GM23338 (cell line): ENCODE data around the gene PRR35. TPM values are rescaled to one million over a fixed set of nuclear protein-coding genes. Genes with fewer than 3 reads are reported as not detected.

Experiments
- ATAC-seq: fragments of 200-7000 bp; cut with Tn5 transposase; 3 replicates; pipeline ENCODE4 v1.9.1; 2020
- DNase-seq: peaks from one replicate; pipeline ENCODE4 v3.0.0-alpha.2; 2015; ENCODE audit warnings: low spot score
- H2AFZ ChIP-seq: fragments of 200-600 bp; sonication (generic); 2 replicates; pipeline ENCODE4 v1.8.0; 2016; ENCODE audit warnings: antibody characterized with exemption, mild to moderate bottlenecking, moderate library complexity
- H3F3A ChIP-seq: fragments of 200-600 bp; sonication (generic); replicated peaks from 2 replicates; pipeline ENCODE4 v1.8.0; 2017; ENCODE audit warnings: antibody characterized with exemption, mixed run types, low read depth
- H3K27ac ChIP-seq: fragments of 200-600 bp; sonication (generic); 2 replicates; pipeline ENCODE4 v1.6.1; 2016; ENCODE audit warnings: low read depth
- H3K27me3 ChIP-seq: fragments of 200-600 bp; sonication (generic); 2 replicates; pipeline ENCODE4 v1.8.0; 2016; ENCODE audit warnings: mild to moderate bottlenecking, mixed run types, moderate library complexity; ENCODE audit not compliant: insufficient read depth
- H3K36me3 ChIP-seq: fragments of 200-600 bp; sonication (generic); 2 replicates; pipeline ENCODE4 v1.8.0; 2016; ENCODE audit warnings: mild to moderate bottlenecking; ENCODE audit not compliant: insufficient read depth
- H3K4me1 ChIP-seq: fragments of 200-600 bp; sonication (generic); 2 replicates; pipeline ENCODE4 v1.8.0; 2016; ENCODE audit warnings: mild to moderate bottlenecking, moderate library complexity; ENCODE audit not compliant: insufficient read depth
- H3K4me2 ChIP-seq: fragments of 200-600 bp; sonication (generic); 2 replicates; pipeline ENCODE4 v1.7.1; 2017; ENCODE audit warnings: mixed run types
- H3K4me3 ChIP-seq: fragments of 200-600 bp; sonication (generic); 2 replicates; pipeline ENCODE4 v1.6.1; 2016; ENCODE audit warnings: mixed run types
- H3K79me2 ChIP-seq: fragments of 200-600 bp; sonication (generic); replicated peaks from 2 replicates; pipeline ENCODE4 v1.8.0; 2017; ENCODE audit warnings: mild to moderate bottlenecking; ENCODE audit not compliant: insufficient read depth
- H3K9me2 ChIP-seq: fragments of 200-600 bp; sonication (generic); 2 replicates; pipeline ENCODE4 v1.8.0; 2017; ENCODE audit not compliant: insufficient read depth
- H4K20me1 ChIP-seq: fragments of 200-600 bp; sonication (generic); replicated peaks from 2 replicates; pipeline ENCODE4 v1.8.0; 2017; ENCODE audit warnings: mild to moderate bottlenecking; ENCODE audit not compliant: insufficient read depth
- H3K27ac Mint-ChIP-seq: 2 replicates; pipeline ENCODE4 v1.8.0; 2020; ENCODE audit warnings: inconsistent platforms, mild to moderate bottlenecking, moderate library complexity, mixed read lengths
- H3K27me3 Mint-ChIP-seq: 3 replicates; pipeline ENCODE4 v1.8.0; 2022; ENCODE audit warnings: low read depth, mild to moderate bottlenecking, moderate library complexity, mixed read lengths, inconsistent platforms; ENCODE audit not compliant: insufficient read depth, poor library complexity
- H3K36me3 Mint-ChIP-seq: 3 replicates; pipeline ENCODE4 v1.8.0; 2021; ENCODE audit warnings: low read depth, mild to moderate bottlenecking, inconsistent platforms, moderate library complexity, mixed read lengths
- H3K4me1 Mint-ChIP-seq: 3 replicates; pipeline ENCODE4 v1.8.0; 2020; ENCODE audit warnings: mild to moderate bottlenecking, inconsistent platforms, mixed read lengths
- H3K4me3 Mint-ChIP-seq: 3 replicates; pipeline ENCODE4 v1.8.0; 2021; ENCODE audit warnings: moderate library complexity, mild to moderate bottlenecking, inconsistent platforms, mixed read lengths
- H3K9me3 Mint-ChIP-seq: 3 replicates; pipeline ENCODE4 v1.8.0; 2020; ENCODE audit warnings: moderate library complexity, mild to moderate bottlenecking, inconsistent platforms, mixed read lengths
- CREB1 ChIP-seq: fragments of 250-450 bp; sonication (Bioruptor Pico); IDR thresholded peaks from 2 replicates; pipeline ENCODE4 v1.5.0; 2020; ENCODE audit warnings: low read depth, mild to moderate bottlenecking, moderate library complexity
- CTCF ChIP-seq, 2 experiments: fragments of 200-600 bp in 1 of 2; sonication (generic) in 1 of 2; conservative IDR thresholded peaks; 2 replicates each; pipeline versions ENCODE4 v1.5.1 to v1.6.1; 2016 to 2017; ENCODE audit warnings: antibody characterized with exemption in 2 of 2, low read depth in 2 of 2, mild to moderate bottlenecking in 2 of 2, moderate library complexity in 1 of 2
- EZH2phosphoT487 ChIP-seq: fragments of 200-600 bp; sonication (generic); IDR thresholded peaks from one replicate; pipeline ENCODE4 v1.8.1; 2018; ENCODE audit warnings: antibody characterized with exemption; ENCODE audit not compliant: unreplicated experiment
- NANOG ChIP-seq: IDR thresholded peaks from 2 replicates; pipeline ENCODE4 v1.6.1; 2016; ENCODE audit warnings: antibody characterized with exemption, borderline replicate concordance
- POLR2AphosphoS5 ChIP-seq: IDR thresholded peaks from 2 replicates; pipeline ENCODE4 v1.6.1; 2016; ENCODE audit warnings: antibody characterized with exemption, low read depth
- STAT1 ChIP-seq: IDR thresholded peaks from one replicate; pipeline ENCODE4 v1.6.1; 2016; ENCODE audit warnings: antibody characterized with exemption; ENCODE audit not compliant: unreplicated experiment
- ZNF331 ChIP-seq: fragments of 250-450 bp; sonication (Bioruptor Pico); IDR thresholded peaks from 2 replicates; pipeline ENCODE4 v1.5.0; 2020; ENCODE audit warnings: low read depth, mild to moderate bottlenecking, moderate library complexity
- polyA plus RNA-seq: library from polyadenylated mRNA; unstranded; fragments of >200 nt; fragmentation: Nextera tagmentation; extraction: Ambion mirVana; gene quantifications from 2 replicates; pipeline ENCODE4 v1.2.1, GENCODE V29; 2016
- total RNA-seq: library from RNA; depleted of rRNA; stranded (reverse); fragments of >200 nt; shearing (Covaris generic); gene quantifications from 2 replicates; pipeline ENCODE4 v1.2.3, GENCODE V29; 2014
- TF ChIP-seq, protein P1 (sequence below): fragments of 250-450 bp; sonication (Bioruptor Pico); IDR thresholded peaks from 2 replicates; pipeline ENCODE4 v1.5.0; 2020; ENCODE audit warnings: mild to moderate bottlenecking, moderate library complexity
- TF ChIP-seq, protein P2 (sequence below): IDR thresholded peaks from one replicate; pipeline ENCODE4 v1.6.1; 2018; ENCODE audit warnings: antibody characterized with exemption; ENCODE audit not compliant: unreplicated experiment

Gene PRR35
- total and polyA plus RNA-seq, 2 experiments from 2014 or later = 0.32 to 1.4 TPM

GRCh38 chr16:583470-583814 lies 23.2 kb downstream of the PRR35 start (continued):
- TF ChIP-seq EZH2phosphoT487 = no peak
- TF ChIP-seq CTCF (conservative IDR thresholded peaks at IDR 0.05; ENCODE audit: low read depth in 2 of 2) = no peak
- TF ChIP-seq STAT1 = no peak
- TF ChIP-seq, protein P1, sequence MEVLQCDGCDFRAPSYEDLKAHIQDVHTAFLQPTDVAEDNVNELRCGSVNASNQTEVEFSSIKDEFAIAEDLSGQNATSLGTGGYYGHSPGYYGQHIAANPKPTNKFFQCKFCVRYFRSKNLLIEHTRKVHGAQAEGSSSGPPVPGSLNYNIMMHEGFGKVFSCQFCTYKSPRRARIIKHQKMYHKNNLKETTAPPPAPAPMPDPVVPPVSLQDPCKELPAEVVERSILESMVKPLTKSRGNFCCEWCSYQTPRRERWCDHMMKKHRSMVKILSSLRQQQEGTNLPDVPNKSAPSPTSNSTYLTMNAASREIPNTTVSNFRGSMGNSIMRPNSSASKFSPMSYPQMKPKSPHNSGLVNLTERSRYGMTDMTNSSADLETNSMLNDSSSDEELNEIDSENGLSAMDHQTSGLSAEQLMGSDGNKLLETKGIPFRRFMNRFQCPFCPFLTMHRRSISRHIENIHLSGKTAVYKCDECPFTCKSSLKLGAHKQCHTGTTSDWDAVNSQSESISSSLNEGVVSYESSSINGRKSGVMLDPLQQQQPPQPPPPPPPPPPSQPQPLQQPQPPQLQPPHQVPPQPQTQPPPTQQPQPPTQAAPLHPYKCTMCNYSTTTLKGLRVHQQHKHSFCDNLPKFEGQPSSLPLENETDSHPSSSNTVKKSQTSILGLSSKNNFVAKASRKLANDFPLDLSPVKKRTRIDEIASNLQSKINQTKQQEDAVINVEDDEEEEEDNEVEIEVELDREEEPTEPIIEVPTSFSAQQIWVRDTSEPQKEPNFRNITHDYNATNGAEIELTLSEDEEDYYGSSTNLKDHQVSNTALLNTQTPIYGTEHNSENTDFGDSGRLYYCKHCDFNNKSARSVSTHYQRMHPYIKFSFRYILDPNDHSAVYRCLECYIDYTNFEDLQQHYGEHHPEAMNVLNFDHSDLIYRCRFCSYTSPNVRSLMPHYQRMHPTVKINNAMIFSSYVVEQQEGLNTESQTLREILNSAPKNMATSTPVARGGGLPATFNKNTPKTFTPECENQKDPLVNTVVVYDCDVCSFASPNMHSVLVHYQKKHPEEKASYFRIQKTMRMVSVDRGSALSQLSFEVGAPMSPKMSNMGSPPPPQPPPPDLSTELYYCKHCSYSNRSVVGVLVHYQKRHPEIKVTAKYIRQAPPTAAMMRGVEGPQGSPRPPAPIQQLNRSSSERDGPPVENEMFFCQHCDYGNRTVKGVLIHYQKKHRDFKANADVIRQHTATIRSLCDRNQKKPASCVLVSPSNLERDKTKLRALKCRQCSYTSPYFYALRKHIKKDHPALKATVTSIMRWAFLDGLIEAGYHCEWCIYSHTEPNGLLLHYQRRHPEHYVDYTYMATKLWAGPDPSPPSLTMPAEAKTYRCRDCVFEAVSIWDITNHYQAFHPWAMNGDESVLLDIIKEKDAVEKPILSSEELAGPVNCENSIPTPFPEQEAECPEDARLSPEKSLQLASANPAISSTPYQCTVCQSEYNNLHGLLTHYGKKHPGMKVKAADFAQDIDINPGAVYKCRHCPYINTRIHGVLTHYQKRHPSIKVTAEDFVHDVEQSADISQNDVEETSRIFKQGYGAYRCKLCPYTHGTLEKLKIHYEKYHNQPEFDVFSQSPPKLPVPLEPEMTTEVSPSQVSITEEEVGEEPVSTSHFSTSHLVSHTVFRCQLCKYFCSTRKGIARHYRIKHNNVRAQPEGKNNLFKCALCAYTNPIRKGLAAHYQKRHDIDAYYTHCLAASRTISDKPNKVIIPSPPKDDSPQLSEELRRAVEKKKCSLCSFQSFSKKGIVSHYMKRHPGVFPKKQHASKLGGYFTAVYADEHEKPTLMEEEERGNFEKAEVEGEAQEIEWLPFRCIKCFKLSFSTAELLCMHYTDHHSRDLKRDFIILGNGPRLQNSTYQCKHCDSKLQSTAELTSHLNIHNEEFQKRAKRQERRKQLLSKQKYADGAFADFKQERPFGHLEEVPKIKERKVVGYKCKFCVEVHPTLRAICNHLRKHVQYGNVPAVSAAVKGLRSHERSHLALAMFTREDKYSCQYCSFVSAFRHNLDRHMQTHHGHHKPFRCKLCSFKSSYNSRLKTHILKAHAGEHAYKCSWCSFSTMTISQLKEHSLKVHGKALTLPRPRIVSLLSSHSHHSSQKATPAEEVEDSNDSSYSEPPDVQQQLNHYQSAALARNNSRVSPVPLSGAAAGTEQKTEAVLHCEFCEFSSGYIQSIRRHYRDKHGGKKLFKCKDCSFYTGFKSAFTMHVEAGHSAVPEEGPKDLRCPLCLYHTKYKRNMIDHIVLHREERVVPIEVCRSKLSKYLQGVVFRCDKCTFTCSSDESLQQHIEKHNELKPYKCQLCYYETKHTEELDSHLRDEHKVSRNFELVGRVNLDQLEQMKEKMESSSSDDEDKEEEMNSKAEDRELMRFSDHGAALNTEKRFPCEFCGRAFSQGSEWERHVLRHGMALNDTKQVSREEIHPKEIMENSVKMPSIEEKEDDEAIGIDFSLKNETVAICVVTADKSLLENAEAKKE (CRISPR knock-in tag) = no peak

GRCh38 chr16:583815-584591 lies 23.8 kb downstream of the PRR35 start:
- H3K4me3 Mint-ChIP-seq = peak overlapping the region; percentile 24; the same call in 1 of the 3 replicates
- TF ChIP-seq ZNF331 = no peak
- TF ChIP-seq POLR2AphosphoS5 = no peak; the same call in 1 of the 2 replicates
- TF ChIP-seq NANOG = no peak
- no peak for TF ChIP-seq STAT1
- TF ChIP-seq, protein P2, sequence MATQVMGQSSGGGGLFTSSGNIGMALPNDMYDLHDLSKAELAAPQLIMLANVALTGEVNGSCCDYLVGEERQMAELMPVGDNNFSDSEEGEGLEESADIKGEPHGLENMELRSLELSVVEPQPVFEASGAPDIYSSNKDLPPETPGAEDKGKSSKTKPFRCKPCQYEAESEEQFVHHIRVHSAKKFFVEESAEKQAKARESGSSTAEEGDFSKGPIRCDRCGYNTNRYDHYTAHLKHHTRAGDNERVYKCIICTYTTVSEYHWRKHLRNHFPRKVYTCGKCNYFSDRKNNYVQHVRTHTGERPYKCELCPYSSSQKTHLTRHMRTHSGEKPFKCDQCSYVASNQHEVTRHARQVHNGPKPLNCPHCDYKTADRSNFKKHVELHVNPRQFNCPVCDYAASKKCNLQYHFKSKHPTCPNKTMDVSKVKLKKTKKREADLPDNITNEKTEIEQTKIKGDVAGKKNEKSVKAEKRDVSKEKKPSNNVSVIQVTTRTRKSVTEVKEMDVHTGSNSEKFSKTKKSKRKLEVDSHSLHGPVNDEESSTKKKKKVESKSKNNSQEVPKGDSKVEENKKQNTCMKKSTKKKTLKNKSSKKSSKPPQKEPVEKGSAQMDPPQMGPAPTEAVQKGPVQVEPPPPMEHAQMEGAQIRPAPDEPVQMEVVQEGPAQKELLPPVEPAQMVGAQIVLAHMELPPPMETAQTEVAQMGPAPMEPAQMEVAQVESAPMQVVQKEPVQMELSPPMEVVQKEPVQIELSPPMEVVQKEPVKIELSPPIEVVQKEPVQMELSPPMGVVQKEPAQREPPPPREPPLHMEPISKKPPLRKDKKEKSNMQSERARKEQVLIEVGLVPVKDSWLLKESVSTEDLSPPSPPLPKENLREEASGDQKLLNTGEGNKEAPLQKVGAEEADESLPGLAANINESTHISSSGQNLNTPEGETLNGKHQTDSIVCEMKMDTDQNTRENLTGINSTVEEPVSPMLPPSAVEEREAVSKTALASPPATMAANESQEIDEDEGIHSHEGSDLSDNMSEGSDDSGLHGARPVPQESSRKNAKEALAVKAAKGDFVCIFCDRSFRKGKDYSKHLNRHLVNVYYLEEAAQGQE = no peak
- TF ChIP-seq EZH2phosphoT487 = no peak
- TF ChIP-seq CTCF (conservative IDR thresholded peaks at IDR 0.05; ENCODE audit: low read depth in 2 of 2) = no peak
- TF ChIP-seq CREB1 = no peak

More at GRCh38 chr16:583815-584591, 23.8 kb downstream of the PRR35 start:
- peaks cover 30% of the 10 kb centered on the region for H3K27me3 ChIP-seq
- H3K4me3 ChIP-seq = peak overlapping the region; percentile 44; the same call in 1 of the 2 replicates
- no peaks in the 10 kb centered on the region for H3K36me3 ChIP-seq
- Mint-ChIP-seq H3K27ac (no peak overlapping the region), H3K36me3 (no peaks in the 10 kb centered on the region), H3K4me1 (peaks cover 7% of the 10 kb centered on the region), H3K27me3 (peaks cover 23% of the 10 kb centered on the region), H3K9me3 (no peaks in the 10 kb centered on the region; the same call in 2 of the 3 replicates)
- H4K20me1 ChIP-seq = peaks cover 12% of the 10 kb centered on the region
- peaks cover 5% of the 10 kb centered on the region; the same call in 1 of the 2 replicates for H3K4me1 ChIP-seq
- H3K27ac ChIP-seq = no peak overlapping the region
- no peak overlapping the region for H2AFZ ChIP-seq
- DNase-seq = peak; percentile 42
- H3F3A ChIP-seq = peaks cover 13% of the 10 kb centered on the region; the same call in 1 of the 2 replicates
- ATAC-seq = peak; percentile 15
- peaks cover 8% of the 10 kb centered on the region for H3K79me2 ChIP-seq
- H3K4me2 ChIP-seq = peak overlapping the region; percentile 74
- H3K9me2 ChIP-seq = no peaks in the 10 kb centered on the region
